NCI-H2196 treated with DMSO at 0.1 percent for 48 hours (cell line): ENCODE data around the gene EIF2AK3.
"Not testable (repeated sequence)": the region's sequence is repeated elsewhere in the genome, so short reads cannot be mapped to it uniquely, and the experiment has no call there.

ENCODE experiments used
- DNase-seq: peaks from one replicate; lab custom pipeline; 2025; ENCODE audit not compliant: unreplicated experiment; lab: John Stamatoyannopoulos, UW

Gene EIF2AK3

GRCh38 chr2:88599527-88599926 is 27.7 kb downstream of the EIF2AK3 start:
- no peak for DNase-seq

GRCh38 chr2:88597168-88597567 is 30.1 kb downstream of the EIF2AK3 start:
- DNase-seq = no peak

DNA sequence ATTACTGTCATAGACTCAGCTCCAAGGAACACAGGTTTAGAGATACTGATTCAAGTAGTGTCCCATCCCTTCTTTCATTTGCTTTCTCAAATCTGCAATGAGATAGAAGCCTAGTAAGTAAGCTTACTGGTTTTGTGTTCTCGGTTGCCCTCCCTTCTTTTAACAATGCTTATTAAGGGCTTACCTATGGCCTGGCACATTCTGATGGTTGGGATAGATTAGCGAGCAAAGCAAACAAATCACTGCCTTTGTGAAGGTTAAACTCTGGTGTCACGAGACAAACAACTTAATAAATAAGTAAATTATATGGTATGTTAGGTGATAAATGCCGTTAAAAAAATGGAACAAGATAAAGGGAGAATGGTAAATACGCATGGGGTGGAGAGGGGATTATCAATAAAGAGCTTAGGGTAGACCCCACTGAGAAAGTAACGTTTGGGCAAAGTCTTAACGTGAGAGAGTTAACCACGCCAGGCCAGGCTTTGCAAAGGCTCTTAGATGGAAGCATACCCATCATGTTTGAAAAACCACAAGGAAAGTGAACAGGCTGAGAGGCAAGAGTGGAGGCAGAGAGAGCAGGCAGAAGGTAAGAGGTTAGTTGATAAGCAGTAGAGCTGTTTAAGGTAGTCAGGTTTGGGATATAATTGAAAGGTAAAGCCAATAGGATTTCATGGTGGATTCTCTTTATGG is 31.0 kb downstream of the EIF2AK3 start:
- no peak for DNase-seq

GRCh38 chr2:88591698-88592097 is 35.6 kb downstream of the EIF2AK3 start:
- no peak for DNase-seq

DNA sequence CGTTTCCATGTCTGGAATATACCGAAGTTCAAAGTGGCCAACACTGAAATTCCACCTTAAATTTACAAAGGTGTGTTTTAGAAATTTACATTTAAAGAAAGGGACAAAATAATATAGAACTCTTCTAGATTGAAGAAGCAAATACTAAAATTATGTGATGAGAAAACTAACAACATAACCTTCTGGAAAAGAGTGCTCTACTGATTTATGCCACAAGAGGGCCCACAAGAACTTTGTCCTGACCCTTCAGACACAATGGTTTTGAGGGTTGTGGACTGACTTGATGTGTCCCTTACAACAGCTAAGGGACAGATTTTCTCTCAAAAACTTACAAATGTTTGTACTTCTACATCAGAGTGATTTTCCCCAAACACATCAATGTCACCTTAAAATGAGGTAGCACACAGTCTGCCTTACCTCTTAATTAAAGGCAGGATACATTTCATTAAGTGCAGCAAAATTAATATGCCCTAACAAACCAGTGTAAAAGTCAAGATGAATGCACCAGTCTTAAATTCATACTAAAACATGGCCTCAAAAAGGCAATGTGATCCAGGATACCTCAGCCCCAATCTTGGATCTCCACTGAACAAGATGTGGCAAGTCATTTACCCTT is 36.2 kb downstream of the EIF2AK3 start:
- peak; percentile 5 for DNase-seq

DNA sequence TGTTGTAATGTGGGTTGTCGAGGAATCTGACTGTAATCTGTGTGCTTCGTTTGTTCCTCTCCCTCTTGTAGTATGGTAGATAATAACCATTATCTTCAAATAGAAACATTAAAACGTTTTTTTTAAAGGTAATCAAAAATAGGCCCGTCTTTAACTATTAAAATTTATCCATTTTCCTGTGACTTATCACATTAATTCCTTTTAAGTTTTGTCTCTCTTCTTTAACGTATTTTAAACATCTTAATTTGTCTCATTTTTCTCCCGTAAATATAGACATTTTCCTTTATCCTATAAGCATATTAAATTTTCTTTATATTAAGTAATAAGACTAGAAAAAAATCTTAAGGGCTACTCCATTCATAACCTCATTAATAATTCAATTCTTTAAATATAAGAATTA is 41.3 kb downstream of the EIF2AK3 start:
- no peak for DNase-seq

- DNase-seq = no peak
Measured at GRCh38 chr2:88582030-88582429, 45.2 kb downstream of the EIF2AK3 start.

DNA sequence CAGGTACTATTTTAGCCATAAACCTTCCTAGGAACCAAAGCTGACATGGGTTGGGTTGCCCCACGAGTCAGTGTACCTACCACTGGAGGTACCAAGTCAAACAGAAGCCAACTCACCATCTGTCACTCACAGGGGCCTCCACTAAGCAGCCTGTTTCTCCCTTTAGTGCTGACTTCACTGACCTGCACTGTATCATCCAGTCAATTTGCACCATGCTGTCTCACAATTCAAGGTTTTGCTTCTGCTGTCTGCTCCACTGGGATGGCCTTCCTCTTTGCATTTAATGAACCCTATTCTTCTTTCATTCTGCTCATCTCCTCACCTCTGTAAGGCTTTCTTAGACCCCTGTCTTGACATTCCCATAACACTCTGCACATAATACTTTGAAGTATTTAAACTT is 47.2 kb downstream of the EIF2AK3 start:
- no peak for DNase-seq

GRCh38 chr2:88575630-88576029 is 51.6 kb downstream of the EIF2AK3 start:
- no peak for DNase-seq

DNA sequence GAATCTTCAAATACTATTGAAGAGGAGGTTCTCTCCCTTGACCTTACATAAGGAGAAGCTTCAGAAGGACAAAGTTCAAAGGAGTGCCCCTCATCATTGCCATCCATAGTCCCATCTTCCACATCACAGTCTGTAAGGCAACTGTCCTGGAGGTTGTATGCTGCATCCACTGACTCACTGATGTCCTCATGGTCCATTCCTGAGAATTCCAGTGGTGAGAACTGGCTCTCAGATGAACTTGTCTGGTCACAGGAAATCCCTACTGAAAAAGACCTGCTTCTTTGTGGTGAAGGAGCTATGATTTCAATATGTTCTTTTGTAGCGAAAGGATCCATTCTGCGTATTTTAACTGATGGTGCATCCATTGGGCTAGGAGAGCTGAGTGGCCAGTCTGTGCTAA is 52.2 kb downstream of the EIF2AK3 start:
- no peak for DNase-seq

DNA sequence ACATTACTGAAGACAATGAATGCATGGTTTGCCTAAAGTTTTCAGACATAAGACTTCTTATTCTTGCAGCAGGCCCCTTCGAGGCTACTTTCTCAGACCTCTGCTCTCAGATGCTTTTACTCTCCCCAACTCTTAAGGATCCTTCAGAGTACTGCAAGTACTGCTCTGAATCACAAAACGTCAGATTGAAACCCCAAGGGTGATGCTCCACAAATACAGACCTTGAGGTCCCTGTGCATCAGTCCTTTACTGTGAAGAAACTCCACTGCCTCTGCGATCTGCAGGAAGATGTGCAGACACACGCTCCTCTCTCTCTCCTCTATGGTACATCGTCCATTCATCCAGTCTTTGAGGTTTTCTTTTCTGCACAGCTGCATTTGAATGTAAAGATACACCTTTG is 52.8 kb downstream of the EIF2AK3 start:
- no peak for DNase-seq

GRCh38 chr2:88568179-88568578 is 59.1 kb downstream of the EIF2AK3 start:
- DNase-seq = no peak

DNA sequence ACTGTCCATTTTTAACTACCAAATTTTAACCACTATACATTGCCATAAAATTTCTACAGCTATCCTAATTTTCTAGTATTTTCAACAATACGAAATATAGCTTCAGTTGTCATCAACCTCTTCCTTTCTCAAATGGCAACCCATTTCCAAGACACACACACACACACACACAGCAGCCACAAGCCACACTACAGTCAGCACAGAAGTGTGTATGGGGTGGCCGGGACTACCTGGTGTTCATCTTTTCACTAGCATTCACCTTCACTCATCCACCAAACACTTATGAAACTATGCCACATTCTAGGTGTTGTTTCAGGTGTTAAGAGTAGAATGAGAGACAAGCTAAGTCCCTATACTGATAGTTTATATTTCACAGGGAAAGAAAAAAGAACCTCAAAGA is 62.9 kb downstream of the EIF2AK3 start:
- no peak for DNase-seq

- no peak for DNase-seq
Measured at GRCh38 chr2:88563129-88563528, 64.1 kb downstream of the EIF2AK3 start.

- no peak for DNase-seq
Measured at GRCh38 chr2:88561646-88562388, 65.4 kb downstream of the EIF2AK3 start.

GRCh38 chr2:88560619-88561307 is 66.5 kb downstream of the EIF2AK3 start:
- no peak for DNase-seq

- no peak for DNase-seq
Measured at GRCh38 chr2:88557290-88557689, 70.0 kb downstream of the EIF2AK3 start.

- DNase-seq = no peak
Measured at GRCh38 chr2:88556026-88556425, 71.2 kb downstream of the EIF2AK3 start.

- DNase-seq = no peak
Measured at GRCh38 chr2:88554189-88554588, 73.1 kb downstream of the EIF2AK3 start.

DNA sequence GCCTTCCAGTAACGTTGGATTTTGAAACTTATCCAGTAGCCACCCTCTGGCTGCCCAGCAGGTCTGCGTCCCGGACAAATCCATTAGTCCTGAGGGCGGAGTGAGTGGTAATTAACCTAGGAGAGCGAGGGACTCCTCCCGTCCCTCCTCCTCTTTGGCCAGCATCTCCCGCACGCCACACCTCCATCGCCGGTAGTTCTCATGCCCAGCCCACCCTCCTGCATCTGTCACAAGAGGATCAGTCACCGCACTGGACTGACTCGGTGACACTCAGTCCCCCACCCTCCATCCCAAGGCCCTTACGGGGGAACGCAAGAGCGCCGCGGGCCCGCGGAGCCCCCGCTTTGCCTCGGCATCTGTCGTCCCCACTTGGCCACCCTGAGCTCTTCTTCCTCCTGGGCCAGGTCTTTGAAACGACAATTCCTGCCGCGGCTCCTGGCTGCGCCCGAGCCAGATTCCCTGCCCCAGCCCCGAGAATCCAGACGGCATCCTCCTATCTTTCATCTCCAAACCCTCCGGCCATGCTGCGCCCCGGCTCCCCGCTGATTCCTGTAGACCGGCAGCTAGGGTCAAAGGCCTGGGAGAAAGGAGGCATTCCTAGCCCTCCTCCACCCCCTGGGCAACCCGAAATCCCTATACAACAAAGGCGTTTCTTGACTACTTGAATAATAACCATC is 77.5 kb downstream of the EIF2AK3 start:
- no peak for DNase-seq

- not testable (repeated sequence) for DNase-seq
Measured at GRCh38 chr2:88546291-88546690, 81.0 kb downstream of the EIF2AK3 start.
